SK-N-SH (cell line): ENCODE measurements around the gene CCKAR. TPM values are rescaled to one million over a fixed set of nuclear protein-coding genes. Genes with fewer than 3 reads are reported as not detected.
A peak's percentile ranks its signal among the peaks of the same experiment; 100 is the strongest.

Experiments used
- CTCF ChIA-PET: fragments of 300-600, 350-600 bp; formaldehyde crosslinking; extraction: SDS; loops from one replicate; lab custom pipeline; 2021; lab: Yijun Ruan, JAX
- POLR2A ChIA-PET: fragments of 350-600 bp; sonication (Branson Sonifier 250); formaldehyde crosslinking; extraction: SDS; loops from one replicate; lab custom pipeline; 2020; ENCODE audit warnings: antibody characterized with exemption, inconsistent platforms; lab: Yijun Ruan, JAX
- DNase-seq: peaks from one replicate; pipeline ENCODE4 v3.0.0; 2012
- H2AFZ ChIP-seq: fragments of 200-600 bp; sonication (generic); 2 replicates; pipeline ENCODE4 v1.8.1; 2016; ENCODE audit warnings: antibody characterized with exemption, mild to moderate bottlenecking, low read depth
- H3F3A ChIP-seq: fragments of 200-600 bp; sonication (generic); replicated peaks from 2 replicates; pipeline ENCODE3; 2016; ENCODE audit warnings: antibody characterized with exemption, mild to moderate bottlenecking; ENCODE audit not compliant: insufficient read depth
- H3K27ac ChIP-seq, 2 experiments: fragments of 200-500 bp in 1 of 2; fragments of 200-600 bp in 1 of 2; sonication (Bioruptor generic) in 1 of 2; sonication (generic), shearing (Covaris generic) in 1 of 2; 2 replicates each; pipeline versions ENCODE4 v1.5.1 to v1.6.1; 2014 to 2016; ENCODE audit warnings: low read depth in 2 of 2, inconsistent platforms in 1 of 2, low read length in 1 of 2, mild to moderate bottlenecking in 1 of 2, mixed read lengths in 1 of 2
- H3K27me3 ChIP-seq: fragments of 200-600 bp; sonication (generic), shearing (Covaris generic); 2 replicates; pipeline ENCODE4 v1.6.1; 2016; ENCODE audit warnings: mixed run types; ENCODE audit not compliant: insufficient read depth
- H3K36me3 ChIP-seq, 2 experiments: fragments of 200-500 bp in 1 of 2; fragments of 200-600 bp in 1 of 2; sonication (Bioruptor generic) in 1 of 2; sonication (generic) in 1 of 2; replicated peaks in 1 of 2; 2 replicates each; pipeline versions ENCODE3 to v1.5.1; 2014 to 2016; ENCODE audit warnings: low read length in 1 of 2, mild to moderate bottlenecking in 1 of 2; ENCODE audit not compliant: insufficient read depth in 2 of 2, control insufficient read depth in 1 of 2
- H3K4me1 ChIP-seq, 2 experiments: fragments of 200-500 bp in 1 of 2; fragments of 200-600 bp in 1 of 2; sonication (Bioruptor generic) in 1 of 2; sonication (generic), shearing (Covaris generic) in 1 of 2; 2 replicates each; pipeline versions ENCODE4 v1.5.1 to v1.6.1; 2014 to 2016; ENCODE audit warnings: low read depth in 1 of 2, low read length in 1 of 2, mixed run types in 1 of 2; ENCODE audit not compliant: insufficient read depth in 2 of 2, control insufficient read depth in 1 of 2
- H3K4me2 ChIP-seq: fragments of 200-600 bp; sonication (generic), shearing (Covaris generic); 2 replicates; pipeline ENCODE4 v1.6.1; 2017; ENCODE audit warnings: mixed run types
- H3K4me3 ChIP-seq, 2 experiments: fragments of 200-500 bp in 1 of 2; fragments of 200-600 bp in 1 of 2; sonication (Bioruptor generic) in 1 of 2; sonication (generic), shearing (Covaris generic) in 1 of 2; 2 replicates each; pipeline versions ENCODE4 v1.5.1 to v1.8.1; 2014 to 2016; ENCODE audit warnings: low read depth in 2 of 2, inconsistent platforms in 1 of 2, low read length in 1 of 2, mild to moderate bottlenecking in 1 of 2, mixed read lengths in 1 of 2, moderate library complexity in 1 of 2
- H3K79me2 ChIP-seq: fragments of 200-600 bp; sonication (generic); 2 replicates; pipeline ENCODE4 v1.8.1; 2017; ENCODE audit warnings: mild to moderate bottlenecking; ENCODE audit not compliant: insufficient read depth
- H3K9ac ChIP-seq: fragments of 200-600 bp; sonication (generic); 2 replicates; pipeline ENCODE4 v1.6.1; 2017; ENCODE audit warnings: mixed run types
- H3K9me2 ChIP-seq: fragments of 200-600 bp; sonication (generic); 2 replicates; pipeline ENCODE4 v1.6.1; 2017; ENCODE audit warnings: mixed run types
- H3K9me3 ChIP-seq: fragments of 200-600 bp; sonication (generic); 2 replicates; pipeline ENCODE4 v1.6.1; 2017; ENCODE audit warnings: mixed run types, mild to moderate bottlenecking, moderate library complexity
- H4K20me1 ChIP-seq: fragments of 200-600 bp; sonication (generic); 2 replicates; pipeline ENCODE4 v1.6.1; 2017; ENCODE audit warnings: mild to moderate bottlenecking, mixed run types; ENCODE audit not compliant: insufficient read depth
- CHD2 ChIP-seq: fragments of 150-350 bp; IDR thresholded peaks from 2 replicates; pipeline ENCODE4 v1.6.1; 2018; ENCODE audit warnings: low read length; ENCODE audit not compliant: partially characterized antibody
- FOXJ3 ChIP-seq: sonication (generic); formaldehyde crosslinking; IDR thresholded peaks from 2 replicates; pipeline ENCODE4 v1.5.1; 2020; ENCODE audit warnings: mild to moderate bottlenecking, missing genetic modification reagents
- GABPA ChIP-seq: IDR thresholded peaks from 2 replicates; pipeline ENCODE4 v1.4.0; 2012; ENCODE audit warnings: low read depth, mild to moderate bottlenecking
- GATA2 ChIP-seq: sonication (generic); formaldehyde crosslinking; IDR thresholded peaks from 2 replicates; pipeline ENCODE4 v1.5.0; 2020; ENCODE audit warnings: mild to moderate bottlenecking, missing genetic modification reagents
- MEF2A ChIP-seq: IDR thresholded peaks from 2 replicates; pipeline ENCODE4 v1.4.0; 2012; ENCODE audit warnings: low read depth, borderline replicate concordance
- MXI1 ChIP-seq: IDR thresholded peaks from 2 replicates; pipeline ENCODE4 v1.6.1; 2012; ENCODE audit warnings: mild to moderate bottlenecking, low read depth, low read length, improper control_type of control experiment
- PBX3 ChIP-seq: IDR thresholded peaks from 2 replicates; pipeline ENCODE4; 2012
- POLR2AphosphoS5 ChIP-seq: IDR thresholded peaks from 2 replicates; pipeline ENCODE4 v1.6.1; 2012; ENCODE audit warnings: low read depth, low read length
- YY1 ChIP-seq: IDR thresholded peaks from 2 replicates; pipeline ENCODE4 v1.4.0; 2012; ENCODE audit warnings: low read depth, mild to moderate bottlenecking
- WGBS: methylation state at CpG from one replicate; pipeline ENCODE4 v1.1.6; 2017; ENCODE audit warnings: low lambda C conversion rate; 5-methylcytosine and 5-hydroxymethylcytosine counted together
- polyA plus RNA-seq, 3 experiments: library from polyadenylated mRNA; depleted of rRNA; stranded (reverse); fragments of >200 nt; gene quantifications; 2 replicates each; pipeline ENCODE4 v1.2.3, GENCODE V29; 2012
- TF ChIP-seq, protein P1 (sequence below): IDR thresholded peaks from 2 replicates; pipeline ENCODE4 v1.6.1; 2012; ENCODE audit warnings: mild to moderate bottlenecking, low read depth, low read length, moderate library complexity
- TF ChIP-seq, protein P2 (sequence below): IDR thresholded peaks from 2 replicates; pipeline ENCODE4 v1.4.0; 2012; ENCODE audit warnings: low read depth, borderline replicate concordance
- TF ChIP-seq, protein P3 (sequence below): fragments of 150-350 bp; IDR thresholded peaks from 2 replicates; pipeline ENCODE4 v1.6.1; 2016; ENCODE audit warnings: mild to moderate bottlenecking, low read depth, low read length

Gene CCKAR, protein sequence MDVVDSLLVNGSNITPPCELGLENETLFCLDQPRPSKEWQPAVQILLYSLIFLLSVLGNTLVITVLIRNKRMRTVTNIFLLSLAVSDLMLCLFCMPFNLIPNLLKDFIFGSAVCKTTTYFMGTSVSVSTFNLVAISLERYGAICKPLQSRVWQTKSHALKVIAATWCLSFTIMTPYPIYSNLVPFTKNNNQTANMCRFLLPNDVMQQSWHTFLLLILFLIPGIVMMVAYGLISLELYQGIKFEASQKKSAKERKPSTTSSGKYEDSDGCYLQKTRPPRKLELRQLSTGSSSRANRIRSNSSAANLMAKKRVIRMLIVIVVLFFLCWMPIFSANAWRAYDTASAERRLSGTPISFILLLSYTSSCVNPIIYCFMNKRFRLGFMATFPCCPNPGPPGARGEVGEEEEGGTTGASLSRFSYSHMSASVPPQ
- not detected in 2 replicates for polyA plus RNA-seq (2012; rRNA removed)
- polyA plus RNA-seq (2012; cell fraction: cytosol; rRNA removed), result 0.01 TPM in 1 of 2 replicates, not detected in the other
- 0.02 TPM in 1 of 2 replicates, not detected in the other for polyA plus RNA-seq (2012; cell fraction: nucleus; rRNA removed)

- H3K36me3 ChIP-seq, result no peaks in the 10 kb centered on the region
- TF ChIP-seq, protein P1, sequence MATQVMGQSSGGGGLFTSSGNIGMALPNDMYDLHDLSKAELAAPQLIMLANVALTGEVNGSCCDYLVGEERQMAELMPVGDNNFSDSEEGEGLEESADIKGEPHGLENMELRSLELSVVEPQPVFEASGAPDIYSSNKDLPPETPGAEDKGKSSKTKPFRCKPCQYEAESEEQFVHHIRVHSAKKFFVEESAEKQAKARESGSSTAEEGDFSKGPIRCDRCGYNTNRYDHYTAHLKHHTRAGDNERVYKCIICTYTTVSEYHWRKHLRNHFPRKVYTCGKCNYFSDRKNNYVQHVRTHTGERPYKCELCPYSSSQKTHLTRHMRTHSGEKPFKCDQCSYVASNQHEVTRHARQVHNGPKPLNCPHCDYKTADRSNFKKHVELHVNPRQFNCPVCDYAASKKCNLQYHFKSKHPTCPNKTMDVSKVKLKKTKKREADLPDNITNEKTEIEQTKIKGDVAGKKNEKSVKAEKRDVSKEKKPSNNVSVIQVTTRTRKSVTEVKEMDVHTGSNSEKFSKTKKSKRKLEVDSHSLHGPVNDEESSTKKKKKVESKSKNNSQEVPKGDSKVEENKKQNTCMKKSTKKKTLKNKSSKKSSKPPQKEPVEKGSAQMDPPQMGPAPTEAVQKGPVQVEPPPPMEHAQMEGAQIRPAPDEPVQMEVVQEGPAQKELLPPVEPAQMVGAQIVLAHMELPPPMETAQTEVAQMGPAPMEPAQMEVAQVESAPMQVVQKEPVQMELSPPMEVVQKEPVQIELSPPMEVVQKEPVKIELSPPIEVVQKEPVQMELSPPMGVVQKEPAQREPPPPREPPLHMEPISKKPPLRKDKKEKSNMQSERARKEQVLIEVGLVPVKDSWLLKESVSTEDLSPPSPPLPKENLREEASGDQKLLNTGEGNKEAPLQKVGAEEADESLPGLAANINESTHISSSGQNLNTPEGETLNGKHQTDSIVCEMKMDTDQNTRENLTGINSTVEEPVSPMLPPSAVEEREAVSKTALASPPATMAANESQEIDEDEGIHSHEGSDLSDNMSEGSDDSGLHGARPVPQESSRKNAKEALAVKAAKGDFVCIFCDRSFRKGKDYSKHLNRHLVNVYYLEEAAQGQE, result no peak
- TF ChIP-seq GABPA (no peak), MEF2A (no peak), GATA2 (CRISPR knock-in tag) (no peak), POLR2AphosphoS5 (no peak), PBX3 (no peak), MXI1 (0 out of 2 replicates have a peak, but pooled peaks have one; percentile 32), FOXJ3 (CRISPR knock-in tag) (peak; percentile 40; the same call in 1 of the 2 replicates), CHD2 (peak; percentile 35), YY1 (no peak)
- TF ChIP-seq, protein P2, sequence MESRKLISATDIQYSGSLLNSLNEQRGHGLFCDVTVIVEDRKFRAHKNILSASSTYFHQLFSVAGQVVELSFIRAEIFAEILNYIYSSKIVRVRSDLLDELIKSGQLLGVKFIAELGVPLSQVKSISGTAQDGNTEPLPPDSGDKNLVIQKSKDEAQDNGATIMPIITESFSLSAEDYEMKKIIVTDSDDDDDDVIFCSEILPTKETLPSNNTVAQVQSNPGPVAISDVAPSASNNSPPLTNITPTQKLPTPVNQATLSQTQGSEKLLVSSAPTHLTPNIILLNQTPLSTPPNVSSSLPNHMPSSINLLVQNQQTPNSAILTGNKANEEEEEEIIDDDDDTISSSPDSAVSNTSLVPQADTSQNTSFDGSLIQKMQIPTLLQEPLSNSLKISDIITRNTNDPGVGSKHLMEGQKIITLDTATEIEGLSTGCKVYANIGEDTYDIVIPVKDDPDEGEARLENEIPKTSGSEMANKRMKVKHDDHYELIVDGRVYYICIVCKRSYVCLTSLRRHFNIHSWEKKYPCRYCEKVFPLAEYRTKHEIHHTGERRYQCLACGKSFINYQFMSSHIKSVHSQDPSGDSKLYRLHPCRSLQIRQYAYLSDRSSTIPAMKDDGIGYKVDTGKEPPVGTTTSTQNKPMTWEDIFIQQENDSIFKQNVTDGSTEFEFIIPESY, result no peak
- TF ChIP-seq, protein P3, sequence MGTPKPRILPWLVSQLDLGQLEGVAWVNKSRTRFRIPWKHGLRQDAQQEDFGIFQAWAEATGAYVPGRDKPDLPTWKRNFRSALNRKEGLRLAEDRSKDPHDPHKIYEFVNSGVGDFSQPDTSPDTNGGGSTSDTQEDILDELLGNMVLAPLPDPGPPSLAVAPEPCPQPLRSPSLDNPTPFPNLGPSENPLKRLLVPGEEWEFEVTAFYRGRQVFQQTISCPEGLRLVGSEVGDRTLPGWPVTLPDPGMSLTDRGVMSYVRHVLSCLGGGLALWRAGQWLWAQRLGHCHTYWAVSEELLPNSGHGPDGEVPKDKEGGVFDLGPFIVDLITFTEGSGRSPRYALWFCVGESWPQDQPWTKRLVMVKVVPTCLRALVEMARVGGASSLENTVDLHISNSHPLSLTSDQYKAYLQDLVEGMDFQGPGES, result no peak
- TF ChIP-seq, all 33 proteins: peak for 3
- peak within 1 kb of the TSS in 1 of 2 experiments; percentile 24; a peak in 2 of 4 replicates for H3K27ac ChIP-seq
- H3K9me2 ChIP-seq, result no peaks in the 10 kb centered on the region
- H4K20me1 ChIP-seq, result no peaks in the 10 kb centered on the region
- no peak within 1 kb of the TSS for H2AFZ ChIP-seq
- no peak within 1 kb of the TSS for H3K9ac ChIP-seq
- H3F3A ChIP-seq, result no peaks in the 10 kb centered on the region
- H3K4me3 ChIP-seq, result no peak within 1 kb of the TSS
- H3K9me3 ChIP-seq, result no peaks in the 10 kb centered on the region
- DNase-seq, result peak; percentile 56
- WGBS, result 58% methylated on average over 24 of the region's 24 CpGs
- H3K4me1 ChIP-seq, result peaks cover 0 to 12% of the 10 kb centered on the region in 2 experiments; a peak in 1 of 4 replicates
- POLR2A ChIA-PET, result no interaction called here
- H3K4me2 ChIP-seq, result no peak within 1 kb of the TSS
- H3K79me2 ChIP-seq, result no peaks in the 10 kb centered on the region
- CTCF ChIA-PET, result no interaction called here
- no peaks in the 10 kb centered on the region for H3K27me3 ChIP-seq
Measured at GRCh38 chr4:26490111-26490959, at the start of gene CCKAR. Gene CCKAR, minus strand, starts transcription at chr4:26490484. Its CDS starts 217 bp downstream, at chr4:26490267.
